SK-N-SH treated with all-trans-retinoic acid at 6 μM for 48 hours (cell line): ENCODE measurements around the gene ANO3.

Experiments used
- ATAC-seq: fragments of 200-7000 bp; cut with Tn5 transposase; 3 replicates; pipeline ENCODE4 v1.9.1; 2020; ENCODE audit warnings: mild to moderate bottlenecking, moderate library complexity
- ARNTL ChIP-seq: fragments of 450-650 bp; formaldehyde crosslinking; IDR thresholded peaks from 2 replicates; pipeline ENCODE4 v1.5.0; 2020; ENCODE audit warnings: low read depth, mild to moderate bottlenecking, moderate library complexity, borderline replicate concordance
- CSDC2 ChIP-seq: fragments of 250-450 bp; sonication (Bioruptor Pico); IDR thresholded peaks from 2 replicates; pipeline ENCODE4 v1.5.0; 2020; ENCODE audit warnings: mild to moderate bottlenecking, moderate library complexity
- ESRRG ChIP-seq: fragments of 250-450 bp; sonication (Bioruptor Pico); IDR thresholded peaks from 2 replicates; pipeline ENCODE4 v1.6.1; 2021; ENCODE audit warnings: mild to moderate bottlenecking
- GLIS3 ChIP-seq: fragments of 250-450 bp; sonication (Bioruptor Pico); IDR thresholded peaks from 2 replicates; pipeline ENCODE4 v1.5.0; 2020; ENCODE audit warnings: mild to moderate bottlenecking, moderate library complexity
- ISL1 ChIP-seq: fragments of 250-450 bp; sonication (Bioruptor Pico); IDR thresholded peaks from 2 replicates; pipeline ENCODE4 v2.1.2; 2022; ENCODE audit warnings: mild to moderate bottlenecking, moderate library complexity
- PPARA ChIP-seq: fragments of 250-450 bp; sonication (Bioruptor Pico); IDR thresholded peaks from 2 replicates; pipeline ENCODE4 v1.5.0; 2020; ENCODE audit warnings: mild to moderate bottlenecking, borderline replicate concordance
- RARB ChIP-seq: fragments of 250-450 bp; sonication (Bioruptor Pico); IDR thresholded peaks from 2 replicates; pipeline ENCODE4 v1.8.0; 2021; ENCODE audit warnings: mild to moderate bottlenecking, moderate library complexity
- TCF4 ChIP-seq: fragments of 250-450 bp; sonication (Bioruptor Pico); IDR thresholded peaks from 2 replicates; pipeline ENCODE4 v1.8.0; 2021; ENCODE audit warnings: mild to moderate bottlenecking, moderate library complexity, borderline replicate concordance
- TOX ChIP-seq: fragments of 250-450 bp; sonication (Bioruptor Pico); IDR thresholded peaks from 2 replicates; pipeline ENCODE4 v1.8.0; 2021; ENCODE audit warnings: mild to moderate bottlenecking, moderate library complexity, borderline replicate concordance
- ZC3H10 ChIP-seq: fragments of 250-450 bp; sonication (Bioruptor Pico); IDR thresholded peaks from 2 replicates; pipeline ENCODE4 v1.5.1; 2021; ENCODE audit warnings: mild to moderate bottlenecking, moderate library complexity
- ZFP30 ChIP-seq: fragments of 450-650 bp; formaldehyde crosslinking; IDR thresholded peaks from 2 replicates; pipeline ENCODE4 v1.5.0; 2022; ENCODE audit warnings: mild to moderate bottlenecking, moderate library complexity
- ZNF565 ChIP-seq: fragments of 450-650 bp; formaldehyde crosslinking; conservative IDR thresholded peaks from 2 replicates; pipeline ENCODE4 v1.5.0; 2020; ENCODE audit warnings: low read depth, mild to moderate bottlenecking, moderate library complexity
- ZNF70 ChIP-seq: fragments of 450-650 bp; formaldehyde crosslinking; IDR thresholded peaks from 2 replicates; pipeline ENCODE4 v1.5.0; 2020; ENCODE audit warnings: mild to moderate bottlenecking, moderate library complexity
- TF ChIP-seq, protein P1 (sequence below): fragments of 250-450 bp; sonication (Bioruptor Pico); IDR thresholded peaks from 2 replicates; pipeline ENCODE4 v1.5.0; 2020; ENCODE audit warnings: mild to moderate bottlenecking, moderate library complexity
- TF ChIP-seq, protein P2 (sequence below): fragments of 250-450 bp; sonication (Bioruptor Pico); IDR thresholded peaks from 2 replicates; pipeline ENCODE4 v1.5.1; 2021; ENCODE audit warnings: mild to moderate bottlenecking, moderate library complexity
- TF ChIP-seq, protein P3 (sequence below): fragments of 250-450 bp; sonication (Bioruptor Pico); IDR thresholded peaks from 2 replicates; pipeline ENCODE4 v1.8.0; 2021; ENCODE audit warnings: low read depth, mild to moderate bottlenecking, moderate library complexity, borderline replicate concordance
- TF ChIP-seq, protein P4 (sequence below): fragments of 250-450 bp; sonication (Bioruptor Pico); IDR thresholded peaks from 2 replicates; pipeline ENCODE4 v1.5.1; 2020; ENCODE audit warnings: low read depth, mild to moderate bottlenecking, moderate library complexity
- TF ChIP-seq, protein P5 (sequence below): fragments of 250-450 bp; sonication (Bioruptor Pico); IDR thresholded peaks from 2 replicates; pipeline ENCODE4 v1.8.0; 2020; ENCODE audit warnings: mild to moderate bottlenecking, moderate library complexity, borderline replicate concordance

Gene ANO3

DNA sequence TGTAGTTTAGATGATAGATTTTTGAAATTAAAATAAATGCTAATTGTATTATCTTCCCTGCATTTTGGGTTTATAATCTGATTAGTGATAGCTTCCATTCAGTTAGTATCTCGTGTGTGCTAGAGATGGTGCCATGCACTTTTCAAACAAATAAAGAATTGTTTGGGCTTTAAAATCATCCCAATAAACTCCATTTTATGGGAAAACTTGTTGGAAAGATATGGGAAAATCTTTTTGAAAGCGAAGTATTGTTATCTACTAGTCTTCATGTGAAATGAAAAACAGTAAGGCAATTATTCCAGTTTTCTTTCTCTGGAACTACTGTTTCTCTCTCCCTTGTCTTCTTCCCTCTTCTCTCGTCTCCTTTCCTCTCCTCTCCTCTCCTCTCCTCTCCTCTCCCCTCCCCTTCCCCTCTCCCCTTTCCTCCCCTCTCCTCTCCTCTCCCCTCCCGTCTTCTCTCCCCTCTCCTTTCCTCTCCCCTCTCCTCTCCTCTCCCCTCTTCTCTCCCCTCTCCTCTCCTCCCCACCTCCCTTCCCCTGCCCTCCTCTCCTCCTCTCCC, 268.0 kb downstream of the ANO3 start:
- TF ChIP-seq TOX (no peak), PPARA (CRISPR knock-in tag) (no peak), CSDC2 (CRISPR knock-in tag) (no peak), GLIS3 (CRISPR knock-in tag) (no peak), ZFP30 (CRISPR knock-in tag) (no peak), RARB (CRISPR knock-in tag) (no peak), ISL1 (CRISPR knock-in tag) (no peak), ZC3H10 (CRISPR knock-in tag) (no peak), ARNTL (CRISPR knock-in tag) (no peak), ZNF70 (CRISPR knock-in tag) (no peak), ESRRG (CRISPR knock-in tag) (no peak), TCF4 (no peak)
- TF ChIP-seq, protein P1, sequence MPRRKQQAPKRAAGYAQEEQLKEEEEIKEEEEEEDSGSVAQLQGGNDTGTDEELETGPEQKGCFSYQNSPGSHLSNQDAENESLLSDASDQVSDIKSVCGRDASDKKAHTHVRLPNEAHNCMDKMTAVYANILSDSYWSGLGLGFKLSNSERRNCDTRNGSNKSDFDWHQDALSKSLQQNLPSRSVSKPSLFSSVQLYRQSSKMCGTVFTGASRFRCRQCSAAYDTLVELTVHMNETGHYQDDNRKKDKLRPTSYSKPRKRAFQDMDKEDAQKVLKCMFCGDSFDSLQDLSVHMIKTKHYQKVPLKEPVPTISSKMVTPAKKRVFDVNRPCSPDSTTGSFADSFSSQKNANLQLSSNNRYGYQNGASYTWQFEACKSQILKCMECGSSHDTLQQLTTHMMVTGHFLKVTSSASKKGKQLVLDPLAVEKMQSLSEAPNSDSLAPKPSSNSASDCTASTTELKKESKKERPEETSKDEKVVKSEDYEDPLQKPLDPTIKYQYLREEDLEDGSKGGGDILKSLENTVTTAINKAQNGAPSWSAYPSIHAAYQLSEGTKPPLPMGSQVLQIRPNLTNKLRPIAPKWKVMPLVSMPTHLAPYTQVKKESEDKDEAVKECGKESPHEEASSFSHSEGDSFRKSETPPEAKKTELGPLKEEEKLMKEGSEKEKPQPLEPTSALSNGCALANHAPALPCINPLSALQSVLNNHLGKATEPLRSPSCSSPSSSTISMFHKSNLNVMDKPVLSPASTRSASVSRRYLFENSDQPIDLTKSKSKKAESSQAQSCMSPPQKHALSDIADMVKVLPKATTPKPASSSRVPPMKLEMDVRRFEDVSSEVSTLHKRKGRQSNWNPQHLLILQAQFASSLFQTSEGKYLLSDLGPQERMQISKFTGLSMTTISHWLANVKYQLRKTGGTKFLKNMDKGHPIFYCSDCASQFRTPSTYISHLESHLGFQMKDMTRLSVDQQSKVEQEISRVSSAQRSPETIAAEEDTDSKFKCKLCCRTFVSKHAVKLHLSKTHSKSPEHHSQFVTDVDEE (CRISPR knock-in tag), result no peak
- TF ChIP-seq, protein P2, sequence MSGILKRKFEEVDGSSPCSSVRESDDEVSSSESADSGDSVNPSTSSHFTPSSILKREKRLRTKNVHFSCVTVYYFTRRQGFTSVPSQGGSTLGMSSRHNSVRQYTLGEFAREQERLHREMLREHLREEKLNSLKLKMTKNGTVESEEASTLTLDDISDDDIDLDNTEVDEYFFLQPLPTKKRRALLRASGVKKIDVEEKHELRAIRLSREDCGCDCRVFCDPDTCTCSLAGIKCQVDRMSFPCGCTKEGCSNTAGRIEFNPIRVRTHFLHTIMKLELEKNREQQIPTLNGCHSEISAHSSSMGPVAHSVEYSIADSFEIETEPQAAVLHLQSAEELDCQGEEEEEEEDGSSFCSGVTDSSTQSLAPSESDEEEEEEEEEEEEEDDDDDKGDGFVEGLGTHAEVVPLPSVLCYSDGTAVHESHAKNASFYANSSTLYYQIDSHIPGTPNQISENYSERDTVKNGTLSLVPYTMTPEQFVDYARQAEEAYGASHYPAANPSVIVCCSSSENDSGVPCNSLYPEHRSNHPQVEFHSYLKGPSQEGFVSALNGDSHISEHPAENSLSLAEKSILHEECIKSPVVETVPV (CRISPR knock-in tag), result no peak
- TF ChIP-seq, protein P3, sequence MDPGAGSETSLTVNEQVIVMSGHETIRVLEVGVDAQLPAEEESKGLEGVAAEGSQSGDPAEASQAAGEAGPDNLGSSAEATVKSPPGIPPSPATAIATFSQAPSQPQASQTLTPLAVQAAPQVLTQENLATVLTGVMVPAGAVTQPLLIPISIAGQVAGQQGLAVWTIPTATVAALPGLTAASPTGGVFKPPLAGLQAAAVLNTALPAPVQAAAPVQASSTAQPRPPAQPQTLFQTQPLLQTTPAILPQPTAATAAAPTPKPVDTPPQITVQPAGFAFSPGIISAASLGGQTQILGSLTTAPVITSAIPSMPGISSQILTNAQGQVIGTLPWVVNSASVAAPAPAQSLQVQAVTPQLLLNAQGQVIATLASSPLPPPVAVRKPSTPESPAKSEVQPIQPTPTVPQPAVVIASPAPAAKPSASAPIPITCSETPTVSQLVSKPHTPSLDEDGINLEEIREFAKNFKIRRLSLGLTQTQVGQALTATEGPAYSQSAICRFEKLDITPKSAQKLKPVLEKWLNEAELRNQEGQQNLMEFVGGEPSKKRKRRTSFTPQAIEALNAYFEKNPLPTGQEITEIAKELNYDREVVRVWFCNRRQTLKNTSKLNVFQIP (CRISPR knock-in tag), result no peak
- TF ChIP-seq, protein P4, sequence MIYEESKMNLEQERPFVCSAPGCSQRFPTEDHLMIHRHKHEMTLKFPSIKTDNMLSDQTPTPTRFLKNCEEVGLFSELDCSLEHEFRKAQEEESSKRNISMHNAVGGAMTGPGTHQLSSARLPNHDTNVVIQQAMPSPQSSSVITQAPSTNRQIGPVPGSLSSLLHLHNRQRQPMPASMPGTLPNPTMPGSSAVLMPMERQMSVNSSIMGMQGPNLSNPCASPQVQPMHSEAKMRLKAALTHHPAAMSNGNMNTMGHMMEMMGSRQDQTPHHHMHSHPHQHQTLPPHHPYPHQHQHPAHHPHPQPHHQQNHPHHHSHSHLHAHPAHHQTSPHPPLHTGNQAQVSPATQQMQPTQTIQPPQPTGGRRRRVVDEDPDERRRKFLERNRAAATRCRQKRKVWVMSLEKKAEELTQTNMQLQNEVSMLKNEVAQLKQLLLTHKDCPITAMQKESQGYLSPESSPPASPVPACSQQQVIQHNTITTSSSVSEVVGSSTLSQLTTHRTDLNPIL (CRISPR knock-in tag), result no peak
- TF ChIP-seq, protein P5, sequence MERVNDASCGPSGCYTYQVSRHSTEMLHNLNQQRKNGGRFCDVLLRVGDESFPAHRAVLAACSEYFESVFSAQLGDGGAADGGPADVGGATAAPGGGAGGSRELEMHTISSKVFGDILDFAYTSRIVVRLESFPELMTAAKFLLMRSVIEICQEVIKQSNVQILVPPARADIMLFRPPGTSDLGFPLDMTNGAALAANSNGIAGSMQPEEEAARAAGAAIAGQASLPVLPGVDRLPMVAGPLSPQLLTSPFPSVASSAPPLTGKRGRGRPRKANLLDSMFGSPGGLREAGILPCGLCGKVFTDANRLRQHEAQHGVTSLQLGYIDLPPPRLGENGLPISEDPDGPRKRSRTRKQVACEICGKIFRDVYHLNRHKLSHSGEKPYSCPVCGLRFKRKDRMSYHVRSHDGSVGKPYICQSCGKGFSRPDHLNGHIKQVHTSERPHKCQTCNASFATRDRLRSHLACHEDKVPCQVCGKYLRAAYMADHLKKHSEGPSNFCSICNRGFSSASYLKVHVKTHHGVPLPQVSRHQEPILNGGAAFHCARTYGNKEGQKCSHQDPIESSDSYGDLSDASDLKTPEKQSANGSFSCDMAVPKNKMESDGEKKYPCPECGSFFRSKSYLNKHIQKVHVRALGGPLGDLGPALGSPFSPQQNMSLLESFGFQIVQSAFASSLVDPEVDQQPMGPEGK (CRISPR knock-in tag), result no peak
- ATAC-seq, result no peak

DNA sequence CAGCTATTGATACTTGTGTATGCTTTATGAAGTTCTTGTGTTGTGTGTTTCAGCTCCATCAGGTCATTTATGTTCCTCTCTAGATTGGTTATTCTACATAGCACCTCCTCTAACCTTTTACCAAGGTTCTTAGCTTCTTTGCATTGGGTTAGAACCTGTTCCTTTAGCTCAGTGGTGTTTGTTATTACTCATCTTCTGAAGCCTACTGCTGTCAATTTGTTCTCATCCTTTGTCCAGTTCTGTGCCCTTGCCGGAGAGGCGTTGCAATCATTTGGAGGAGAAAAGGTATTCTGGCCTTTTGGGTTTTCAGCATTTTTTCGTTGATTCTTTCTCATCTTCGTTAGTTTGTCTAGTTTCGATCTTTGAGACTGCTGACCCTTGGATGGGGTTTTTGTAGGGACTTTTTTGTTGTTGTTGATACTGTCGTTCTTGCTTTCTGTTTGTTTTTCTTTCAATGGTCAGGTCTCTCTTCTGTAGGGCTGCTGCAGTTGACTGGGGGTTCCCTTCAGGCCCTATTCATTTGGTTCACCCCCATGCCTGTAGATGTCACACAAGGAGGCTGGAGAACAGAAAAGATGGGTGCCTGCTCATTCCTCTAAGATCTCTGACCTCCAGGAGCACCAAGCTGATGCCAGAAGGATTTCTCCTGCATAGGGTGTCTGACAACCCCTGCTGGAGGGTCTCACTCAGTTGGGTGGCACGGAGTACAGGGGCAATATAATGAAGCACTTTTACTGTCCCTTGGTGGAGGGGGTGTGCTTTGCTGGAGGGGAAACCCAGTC, 276.0 kb downstream of the ANO3 start:
- no peak for TF ChIP-seq RARB (CRISPR knock-in tag)
- no peak for TF ChIP-seq GLIS3 (CRISPR knock-in tag)
- no peak for TF ChIP-seq CSDC2 (CRISPR knock-in tag)
- no peak for TF ChIP-seq PPARA (CRISPR knock-in tag)
- TF ChIP-seq, protein P5 (CRISPR knock-in tag), result no peak
- TF ChIP-seq ZC3H10 (CRISPR knock-in tag), result no peak
- no peak for TF ChIP-seq ZNF565
- ATAC-seq, result no peak
